ENCODE measurements around the gene LHCGR. TPM values are rescaled to one million over a fixed set of nuclear protein-coding genes. Genes with fewer than 3 reads are reported as not detected.

The LHCGR gene
- total RNA-seq, 1 experiment from 2014 or later: not detected

DNA sequence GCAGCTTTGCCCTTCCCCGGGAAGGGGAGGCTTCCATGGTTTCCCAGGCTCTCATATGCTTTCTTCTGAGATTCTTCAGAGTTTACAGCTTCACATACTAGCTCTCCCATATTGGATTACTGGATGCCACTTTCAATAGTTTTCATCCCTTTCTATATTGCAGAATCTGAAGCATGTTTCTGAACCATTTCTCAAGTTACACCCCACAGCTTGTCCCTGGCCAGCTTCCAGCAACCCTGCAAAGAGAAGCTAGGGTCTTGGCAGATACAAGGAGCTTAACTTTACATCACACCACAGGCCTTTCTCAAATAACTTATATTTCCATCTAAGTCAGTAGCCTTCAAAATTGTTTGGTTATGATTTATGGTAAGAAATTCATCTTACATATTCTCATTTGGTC, 39.6 kb downstream of the LHCGR start:
- no peak overlapping the region for H3K27ac ChIP-seq (ENCODE audit: low read length)
- no peak for TF ChIP-seq SIN3A (IDR thresholded peaks at IDR 0.05; ENCODE audit: borderline replicate concordance, insufficient read depth, low read depth, low read length)
- TF ChIP-seq POLR2AphosphoS5 (IDR thresholded peaks at IDR 0.05; ENCODE audit: low read depth, low read length): no peak
- TF ChIP-seq, protein P1, sequence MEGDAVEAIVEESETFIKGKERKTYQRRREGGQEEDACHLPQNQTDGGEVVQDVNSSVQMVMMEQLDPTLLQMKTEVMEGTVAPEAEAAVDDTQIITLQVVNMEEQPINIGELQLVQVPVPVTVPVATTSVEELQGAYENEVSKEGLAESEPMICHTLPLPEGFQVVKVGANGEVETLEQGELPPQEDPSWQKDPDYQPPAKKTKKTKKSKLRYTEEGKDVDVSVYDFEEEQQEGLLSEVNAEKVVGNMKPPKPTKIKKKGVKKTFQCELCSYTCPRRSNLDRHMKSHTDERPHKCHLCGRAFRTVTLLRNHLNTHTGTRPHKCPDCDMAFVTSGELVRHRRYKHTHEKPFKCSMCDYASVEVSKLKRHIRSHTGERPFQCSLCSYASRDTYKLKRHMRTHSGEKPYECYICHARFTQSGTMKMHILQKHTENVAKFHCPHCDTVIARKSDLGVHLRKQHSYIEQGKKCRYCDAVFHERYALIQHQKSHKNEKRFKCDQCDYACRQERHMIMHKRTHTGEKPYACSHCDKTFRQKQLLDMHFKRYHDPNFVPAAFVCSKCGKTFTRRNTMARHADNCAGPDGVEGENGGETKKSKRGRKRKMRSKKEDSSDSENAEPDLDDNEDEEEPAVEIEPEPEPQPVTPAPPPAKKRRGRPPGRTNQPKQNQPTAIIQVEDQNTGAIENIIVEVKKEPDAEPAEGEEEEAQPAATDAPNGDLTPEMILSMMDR (IDR thresholded peaks at IDR 0.05): no peak
- no peak for TF ChIP-seq TCF7L2 (IDR thresholded peaks at IDR 0.05; ENCODE audit: low read depth, low read length)
- TF ChIP-seq, protein P2, sequence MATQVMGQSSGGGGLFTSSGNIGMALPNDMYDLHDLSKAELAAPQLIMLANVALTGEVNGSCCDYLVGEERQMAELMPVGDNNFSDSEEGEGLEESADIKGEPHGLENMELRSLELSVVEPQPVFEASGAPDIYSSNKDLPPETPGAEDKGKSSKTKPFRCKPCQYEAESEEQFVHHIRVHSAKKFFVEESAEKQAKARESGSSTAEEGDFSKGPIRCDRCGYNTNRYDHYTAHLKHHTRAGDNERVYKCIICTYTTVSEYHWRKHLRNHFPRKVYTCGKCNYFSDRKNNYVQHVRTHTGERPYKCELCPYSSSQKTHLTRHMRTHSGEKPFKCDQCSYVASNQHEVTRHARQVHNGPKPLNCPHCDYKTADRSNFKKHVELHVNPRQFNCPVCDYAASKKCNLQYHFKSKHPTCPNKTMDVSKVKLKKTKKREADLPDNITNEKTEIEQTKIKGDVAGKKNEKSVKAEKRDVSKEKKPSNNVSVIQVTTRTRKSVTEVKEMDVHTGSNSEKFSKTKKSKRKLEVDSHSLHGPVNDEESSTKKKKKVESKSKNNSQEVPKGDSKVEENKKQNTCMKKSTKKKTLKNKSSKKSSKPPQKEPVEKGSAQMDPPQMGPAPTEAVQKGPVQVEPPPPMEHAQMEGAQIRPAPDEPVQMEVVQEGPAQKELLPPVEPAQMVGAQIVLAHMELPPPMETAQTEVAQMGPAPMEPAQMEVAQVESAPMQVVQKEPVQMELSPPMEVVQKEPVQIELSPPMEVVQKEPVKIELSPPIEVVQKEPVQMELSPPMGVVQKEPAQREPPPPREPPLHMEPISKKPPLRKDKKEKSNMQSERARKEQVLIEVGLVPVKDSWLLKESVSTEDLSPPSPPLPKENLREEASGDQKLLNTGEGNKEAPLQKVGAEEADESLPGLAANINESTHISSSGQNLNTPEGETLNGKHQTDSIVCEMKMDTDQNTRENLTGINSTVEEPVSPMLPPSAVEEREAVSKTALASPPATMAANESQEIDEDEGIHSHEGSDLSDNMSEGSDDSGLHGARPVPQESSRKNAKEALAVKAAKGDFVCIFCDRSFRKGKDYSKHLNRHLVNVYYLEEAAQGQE (IDR thresholded peaks at IDR 0.05; ENCODE audit: insufficient read depth in 1 of 2, low read depth in 2 of 2, low read length in 1 of 2): no peak
- CTCF ChIA-PET: no interaction called here
- H3K36me3 ChIP-seq (ENCODE audit: control insufficient read depth, insufficient read depth, low read length): no peaks in the 10 kb centered on the region
- in situ Hi-C loops (cut with HindIII; ENCODE audit: low pct_unique_long_range_greater_than_20kb, low sequenced_read_pairs): no loop called here
- no peaks in the 10 kb centered on the region for H3K9me3 ChIP-seq (ENCODE audit: control insufficient read depth, insufficient read depth, low read depth, low read length)
- intact Hi-C loops (cut with micrococcal nuclease; ENCODE audit: unreplicated experiment): no loop called here
- no peak for ATAC-seq
- POLR2A ChIA-PET: no interaction called here
- H3K4me3 ChIP-seq (ENCODE audit: low read depth in 2 of 2, low read length in 2 of 2): no peak overlapping the region
- no TSS peak for BruUV-seq (replicated peaks)
- H3K27me3 ChIP-seq (ENCODE audit: control insufficient read depth, insufficient read depth, low read length): peaks cover 6% of the 10 kb centered on the region
- DNase-seq (ENCODE audit: low read depth, low spot score): no peak
- no peaks in the 10 kb centered on the region for H3K4me1 ChIP-seq (ENCODE audit: control insufficient read depth, insufficient read depth, low read length)

DNA sequence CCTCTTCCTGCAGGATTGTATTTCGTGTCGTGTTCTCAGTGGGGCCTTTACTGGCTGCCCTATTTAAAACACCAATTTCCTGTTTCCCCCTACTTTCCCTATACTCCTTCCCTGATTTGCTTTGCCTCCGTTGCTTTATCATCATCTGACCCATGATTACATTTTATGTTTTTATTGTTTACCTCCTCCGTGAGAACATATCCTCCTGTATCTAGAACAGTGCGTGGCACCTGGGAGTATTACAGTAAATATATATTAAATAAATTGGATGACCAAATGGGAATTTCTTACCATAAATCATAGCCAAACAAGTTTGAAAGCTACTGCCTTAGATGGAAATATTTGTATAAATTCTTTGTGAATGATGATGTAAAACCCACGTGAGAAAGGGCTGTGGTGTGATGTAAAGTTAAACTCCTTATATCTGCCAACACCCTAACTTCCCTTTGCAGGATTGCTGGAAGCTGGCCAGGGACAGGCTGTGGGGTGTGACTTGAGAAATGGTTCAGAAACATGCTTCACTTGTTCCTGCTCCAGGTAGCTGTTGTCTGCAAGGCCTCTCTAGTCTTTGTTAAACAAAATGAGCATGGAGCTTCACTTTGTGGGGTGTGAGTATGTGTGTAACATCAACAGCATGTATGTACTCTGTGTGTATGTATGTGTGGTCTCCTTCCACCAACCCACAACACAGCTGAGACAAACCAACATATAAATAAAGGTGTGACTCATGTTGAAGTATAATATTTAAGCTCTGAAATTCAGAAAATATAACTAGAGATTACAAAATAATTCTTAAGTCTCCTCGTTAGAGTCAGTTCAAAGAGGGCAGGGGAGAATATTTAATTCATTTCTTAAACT, 40.3 kb downstream of the LHCGR start:
- peaks cover 6% of the 10 kb centered on the region for H3K27me3 ChIP-seq (ENCODE audit: control insufficient read depth, insufficient read depth, low read length)
- in situ Hi-C loops (cut with HindIII; ENCODE audit: low pct_unique_long_range_greater_than_20kb, low sequenced_read_pairs): no loop called here
- H3K36me3 ChIP-seq (ENCODE audit: control insufficient read depth, insufficient read depth, low read length): no peaks in the 10 kb centered on the region
- intact Hi-C loops (cut with micrococcal nuclease; ENCODE audit: unreplicated experiment): no loop called here
- DNase-seq (ENCODE audit: low read depth, low spot score) (no peak), ATAC-seq (no peak)
- BruUV-seq (replicated peaks): no TSS peak
- ChIA-PET POLR2A (no interaction called here), CTCF (no interaction called here)
- H3K9me3 ChIP-seq (ENCODE audit: control insufficient read depth, insufficient read depth, low read depth, low read length): no peaks in the 10 kb centered on the region
- no peak overlapping the region for H3K4me3 ChIP-seq (ENCODE audit: low read depth in 2 of 2, low read length in 2 of 2)
- TF ChIP-seq POLR2AphosphoS5 (IDR thresholded peaks at IDR 0.05; ENCODE audit: low read depth, low read length) (no peak), SIN3A (IDR thresholded peaks at IDR 0.05; ENCODE audit: borderline replicate concordance, insufficient read depth, low read depth, low read length) (no peak), TCF7L2 (IDR thresholded peaks at IDR 0.05; ENCODE audit: low read depth, low read length) (no peak)
- TF ChIP-seq, protein P2 (IDR thresholded peaks at IDR 0.05; ENCODE audit: insufficient read depth in 1 of 2, low read depth in 2 of 2, low read length in 1 of 2): no peak
- TF ChIP-seq, protein P1 (IDR thresholded peaks at IDR 0.05): no peak
- no peaks in the 10 kb centered on the region for H3K4me1 ChIP-seq (ENCODE audit: control insufficient read depth, insufficient read depth, low read length)
- H3K27ac ChIP-seq (ENCODE audit: low read length): no peak overlapping the region
